T follicular helper cell (primary cell): ENCODE data around the gene NPTX2.

ENCODE experiments used
- DNase-seq: peaks from one replicate; pipeline ENCODE4 v3.0.0-alpha.2; 2020; ENCODE audit warnings: low read depth

The NPTX2 gene

DNA sequence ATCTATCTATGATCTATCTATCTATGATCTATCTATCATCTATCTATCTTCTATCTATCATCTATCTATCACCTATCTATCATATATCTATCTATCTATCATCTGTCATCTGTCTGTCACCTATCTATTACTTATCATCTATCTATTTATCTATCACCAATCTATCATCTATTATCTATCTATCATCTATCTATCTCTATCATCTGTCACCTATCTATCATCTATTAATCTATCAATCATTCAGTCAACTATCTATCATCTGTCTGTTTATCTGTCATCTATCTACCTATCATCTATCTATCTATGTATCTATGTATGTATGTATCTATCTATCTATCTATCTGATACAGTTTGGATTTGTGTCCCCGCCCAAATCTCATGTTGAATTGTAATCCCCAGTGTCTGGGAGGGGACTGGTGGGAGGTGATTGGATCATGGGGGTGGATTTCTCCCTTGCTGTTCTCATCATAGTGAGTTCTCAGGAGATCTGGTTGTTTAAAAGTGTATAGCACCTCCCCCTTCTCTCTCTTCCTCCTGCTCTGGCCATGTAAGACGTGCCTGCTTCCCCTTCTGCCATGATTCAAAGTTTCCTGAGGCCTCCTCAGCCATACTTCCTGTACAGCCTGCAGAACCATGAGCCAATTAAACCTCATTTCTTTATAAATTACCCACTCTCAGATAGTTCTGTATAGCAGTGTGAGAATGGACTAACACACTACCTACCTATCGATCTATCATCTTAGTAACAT, 37.6 kb downstream of the NPTX2 start:
- no peak for DNase-seq

DNA sequence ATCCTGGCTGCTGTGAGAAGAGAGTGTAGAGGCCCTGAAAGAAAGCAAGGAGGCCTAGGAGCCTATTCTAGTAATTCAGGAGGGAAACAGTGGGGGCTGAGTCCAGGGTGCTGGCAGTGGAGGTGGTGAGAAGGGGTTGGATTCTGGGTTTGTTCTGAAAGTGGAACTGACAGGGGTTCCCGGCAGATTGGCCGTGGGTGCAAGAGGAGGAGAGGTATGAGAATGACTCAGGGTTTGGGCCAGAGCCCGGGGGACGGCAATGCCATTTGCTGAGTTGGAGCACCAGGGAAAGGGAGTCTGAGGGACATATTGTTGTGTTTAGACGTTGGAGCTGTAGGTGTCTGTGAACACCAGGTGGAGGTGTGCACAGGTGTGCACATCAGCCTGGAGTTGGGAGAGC, 38.5 kb downstream of the NPTX2 start:
- no peak for DNase-seq

DNA sequence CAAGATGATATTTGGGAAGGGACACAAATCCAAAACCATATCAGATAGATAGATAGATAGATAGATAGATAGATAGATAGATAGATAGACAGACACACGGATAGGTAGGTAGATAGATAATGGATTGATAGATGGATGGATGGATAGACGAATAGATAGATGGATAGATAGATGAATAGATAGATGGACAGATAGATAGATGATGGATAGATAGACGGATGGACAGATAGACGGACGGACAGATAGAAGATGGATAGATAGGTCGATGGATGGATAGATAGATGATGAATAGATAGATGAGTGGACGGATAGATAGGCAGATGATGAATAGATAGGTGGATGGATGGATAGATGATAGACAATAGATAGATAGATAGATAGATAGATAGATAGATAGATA, 39.8 kb downstream of the NPTX2 start:
- no peak for DNase-seq

DNA sequence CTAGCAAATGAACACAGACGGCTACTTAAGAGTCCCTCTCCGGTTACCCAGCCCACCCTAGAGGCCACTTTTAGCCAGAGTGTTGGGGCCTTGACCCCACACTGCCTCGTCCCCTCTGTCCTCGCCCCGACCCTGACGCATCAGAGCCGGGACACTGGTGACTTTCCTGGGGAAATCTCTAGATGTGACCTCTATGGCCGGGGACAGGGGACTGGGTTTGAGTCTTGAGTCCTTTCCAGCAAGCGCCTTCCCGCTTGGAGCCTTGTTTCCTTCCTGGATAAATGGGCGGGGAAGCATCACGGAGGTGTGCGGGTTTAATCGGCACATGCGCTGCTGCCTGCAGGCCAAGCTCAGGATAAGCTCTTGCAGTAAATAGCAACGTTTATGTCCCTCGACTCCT, 40.7 kb downstream of the NPTX2 start:
- DNase-seq, result no peak

DNA sequence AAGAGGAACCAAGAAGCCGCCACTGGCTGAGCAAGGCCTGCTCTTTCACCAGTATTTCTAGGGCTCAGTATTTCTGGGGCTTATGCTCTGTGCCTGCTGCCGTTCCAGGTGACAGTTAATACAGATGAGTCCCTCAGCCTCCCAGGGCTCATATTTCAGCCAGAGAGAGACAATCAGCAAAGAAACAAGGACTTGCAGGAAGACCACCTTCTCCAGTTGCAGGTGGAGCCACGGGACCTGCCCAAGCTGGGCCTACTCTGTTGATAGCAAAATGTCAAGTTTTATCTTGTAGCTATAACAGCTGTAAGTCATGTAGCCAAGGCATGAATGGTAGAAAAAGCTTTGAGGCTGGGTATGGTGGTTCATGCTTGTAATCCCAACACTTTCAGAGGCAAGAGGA, 42.7 kb downstream of the NPTX2 start:
- DNase-seq, result no peak

DNA sequence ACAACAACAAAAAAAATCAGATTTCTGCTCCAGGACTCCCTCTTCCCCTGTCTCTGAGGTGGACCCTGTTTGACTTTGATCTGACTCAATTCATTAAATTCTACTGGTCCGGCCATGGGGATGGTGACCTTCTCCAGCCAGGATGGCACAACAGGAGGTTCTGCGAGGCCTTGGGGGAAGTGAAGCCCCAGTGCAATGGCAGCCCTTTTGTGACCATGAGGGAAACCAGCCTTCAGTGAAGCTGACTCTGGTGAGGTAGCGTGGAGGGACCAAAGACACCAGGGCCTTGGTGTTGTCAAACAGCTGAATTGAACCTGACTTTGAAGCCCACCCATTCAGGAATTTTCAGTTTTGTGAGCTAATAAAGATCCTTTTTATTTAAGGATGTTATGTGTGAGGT, 44.5 kb downstream of the NPTX2 start:
- DNase-seq, result no peak

DNA sequence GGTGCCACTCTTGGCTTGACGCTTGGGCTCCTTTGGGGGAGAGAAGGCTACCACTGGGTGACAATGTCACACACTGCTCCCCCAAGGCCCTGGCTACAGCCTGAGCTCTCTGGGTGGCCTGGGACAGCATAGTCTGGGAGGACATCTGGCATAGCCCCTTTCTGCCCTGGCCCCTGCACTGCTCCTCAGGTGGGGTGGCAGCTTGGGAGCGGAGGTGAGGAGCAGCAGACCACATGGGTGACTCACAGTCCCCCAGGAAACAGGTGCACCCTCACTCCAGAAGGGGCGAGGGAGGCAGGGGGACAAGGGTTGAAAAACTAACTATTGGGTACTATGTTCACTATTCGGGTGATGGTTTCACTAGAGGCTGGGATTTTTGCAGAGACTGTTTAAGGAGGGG, 45.2 kb downstream of the NPTX2 start:
- DNase-seq, result no peak

DNA sequence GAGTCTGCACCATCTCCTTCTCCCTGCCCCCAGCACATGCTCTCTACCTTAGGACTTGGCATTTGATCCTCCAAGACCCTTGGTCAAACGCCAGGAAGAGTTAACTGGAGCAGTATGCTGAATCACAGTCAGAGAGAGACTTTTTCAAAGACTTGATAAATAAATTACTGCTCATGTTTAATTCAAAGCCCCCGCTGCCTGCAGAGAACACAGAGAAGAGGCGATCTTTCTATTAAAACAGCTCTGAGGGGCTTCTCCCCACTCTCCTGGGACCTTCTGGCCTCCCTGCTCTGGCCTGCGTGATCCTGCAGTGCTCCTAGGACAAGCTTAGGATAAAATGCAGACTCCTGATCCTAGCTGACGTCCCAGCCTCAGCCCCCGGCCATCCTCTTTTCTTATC, 47.8 kb downstream of the NPTX2 start:
- no peak for DNase-seq

DNA sequence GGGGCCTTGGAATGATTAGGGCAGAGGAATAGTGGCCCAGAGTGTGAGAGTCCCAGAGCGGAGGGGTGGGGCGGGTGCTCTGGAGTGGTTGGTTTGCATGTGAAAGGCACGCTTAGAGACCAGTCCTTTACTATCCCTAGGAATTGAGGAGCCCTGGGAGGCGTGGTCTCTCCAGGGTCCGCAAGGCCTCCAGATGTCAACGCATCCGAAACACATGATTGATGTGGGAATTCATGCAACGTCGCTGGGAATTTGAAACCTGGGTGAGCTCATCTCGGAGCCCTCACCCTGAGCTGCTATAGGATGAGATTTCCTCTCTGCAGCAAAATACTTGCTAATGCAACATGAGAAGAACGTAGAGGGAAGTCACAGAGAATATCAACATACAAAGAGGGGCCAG, 51.2 kb downstream of the NPTX2 start:
- no peak for DNase-seq

DNA sequence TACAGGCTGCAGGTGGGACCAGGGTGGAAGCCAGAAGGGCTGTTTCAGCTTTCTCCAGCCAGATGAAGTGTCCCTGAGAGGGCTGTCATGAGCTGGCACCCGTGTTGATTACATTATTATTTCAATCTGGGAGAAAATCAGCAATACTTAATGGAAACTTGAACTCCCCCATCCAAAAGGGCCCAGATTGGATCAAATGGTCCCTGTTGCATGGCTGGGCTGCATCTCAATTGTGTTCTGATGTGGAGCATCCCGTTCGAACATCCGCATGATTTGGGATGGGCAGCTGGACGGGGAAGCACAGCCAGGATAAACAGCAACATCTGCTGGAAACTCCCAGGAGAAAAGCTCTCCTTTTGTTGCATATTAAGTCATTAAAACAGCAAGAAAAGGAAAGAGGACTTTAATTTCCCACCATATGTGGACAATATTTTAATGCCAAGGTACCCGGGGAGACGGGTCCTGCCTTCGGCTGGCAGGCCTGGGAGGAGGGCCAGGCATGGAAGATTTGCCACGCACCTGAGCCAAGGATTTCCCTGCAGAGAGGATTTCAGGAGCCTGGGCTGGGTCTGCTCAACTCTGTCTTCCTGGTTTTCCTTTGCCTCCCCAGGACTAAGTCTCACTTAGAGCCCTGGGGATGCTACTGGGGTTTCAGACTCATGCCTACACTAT, 52.4 kb downstream of the NPTX2 start:
- DNase-seq, result no peak

DNA sequence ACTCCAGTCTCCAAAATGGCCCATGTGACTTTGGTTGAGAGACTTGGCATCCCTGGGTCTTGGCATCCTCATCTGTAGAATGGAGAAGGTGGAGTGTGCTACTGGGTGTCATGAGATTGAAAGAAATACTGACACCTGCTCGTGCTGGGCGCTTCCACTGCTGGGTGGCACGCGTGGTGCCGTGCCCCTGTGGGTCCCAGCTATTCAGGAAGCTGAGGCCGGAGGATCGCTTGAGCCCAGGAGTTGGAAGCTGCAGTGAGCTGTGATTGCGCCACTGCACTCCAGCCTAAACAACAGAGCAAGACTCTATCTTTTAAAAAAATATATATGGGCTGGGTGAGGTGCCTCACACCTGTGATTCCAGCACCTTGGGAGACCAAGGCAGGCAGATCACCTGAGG, 53.1 kb downstream of the NPTX2 start:
- no peak for DNase-seq

DNA sequence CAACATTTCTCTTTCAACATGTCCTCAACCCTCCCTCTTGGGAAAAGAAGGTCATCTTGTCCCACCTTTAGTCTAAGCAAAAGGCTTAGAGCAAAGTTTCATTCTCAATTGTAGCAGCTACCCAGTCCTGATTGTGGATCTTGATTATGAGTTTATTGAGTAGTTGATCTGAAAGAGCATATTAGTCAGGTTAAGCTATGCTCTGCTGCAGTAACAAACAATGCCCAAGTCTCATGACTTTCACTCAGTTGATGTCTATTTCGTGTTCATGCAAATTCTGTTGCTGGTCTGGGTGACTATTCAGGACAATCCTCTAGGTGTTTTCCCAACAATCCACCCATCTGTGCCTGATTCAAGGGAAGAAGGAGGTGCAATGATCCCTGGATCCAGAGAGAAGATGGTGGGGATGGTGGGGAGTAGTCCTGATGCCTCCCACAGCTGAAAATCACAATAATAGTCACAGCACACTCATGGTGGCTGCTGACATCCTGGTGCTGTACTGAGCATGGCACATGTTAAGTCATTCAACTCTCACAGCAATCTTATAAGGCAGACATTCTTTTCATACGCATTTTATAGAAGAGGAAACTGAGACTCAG, 54.7 kb downstream of the NPTX2 start:
- DNase-seq, result no peak

DNA sequence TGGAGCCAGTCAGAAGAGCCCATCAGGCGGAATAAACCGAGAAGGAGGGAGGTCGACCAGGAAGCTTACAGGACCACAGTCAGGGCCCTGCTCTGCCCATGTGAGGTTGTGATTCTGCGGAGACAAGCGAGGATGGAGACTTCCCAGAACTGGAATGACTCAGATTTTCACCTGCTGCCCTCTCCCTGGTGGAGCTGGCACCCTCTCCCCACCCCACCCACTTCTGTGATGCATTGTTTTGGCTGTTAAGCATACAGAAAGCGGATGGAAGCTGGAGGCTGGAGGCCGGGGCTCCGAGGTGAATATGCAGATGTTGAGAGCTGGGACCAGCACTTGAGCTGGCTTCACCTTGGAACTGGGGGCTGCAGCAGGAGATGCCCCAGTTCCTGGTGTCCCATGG, 57.4 kb downstream of the NPTX2 start:
- DNase-seq, result no peak

DNA sequence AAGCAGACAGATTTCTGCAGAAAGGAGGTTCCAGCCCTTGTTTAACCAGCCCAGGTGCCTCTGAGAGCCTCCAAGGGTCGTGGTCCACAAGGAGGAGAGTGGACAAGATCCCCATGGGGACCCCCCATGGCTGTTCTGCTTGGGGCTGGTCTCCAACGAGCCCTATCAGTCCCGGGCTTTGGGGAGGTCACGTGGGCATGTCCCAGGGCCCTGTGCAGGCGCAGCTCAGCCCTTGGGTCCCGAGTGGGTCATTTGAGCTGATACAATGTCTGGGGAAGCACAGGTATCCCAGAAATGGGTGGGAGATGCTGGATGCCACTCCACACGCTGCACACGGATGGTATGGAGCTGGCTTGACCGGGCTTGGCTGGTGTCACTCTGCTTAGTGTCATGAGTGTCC, 57.8 kb downstream of the NPTX2 start:
- DNase-seq, result no peak

DNA sequence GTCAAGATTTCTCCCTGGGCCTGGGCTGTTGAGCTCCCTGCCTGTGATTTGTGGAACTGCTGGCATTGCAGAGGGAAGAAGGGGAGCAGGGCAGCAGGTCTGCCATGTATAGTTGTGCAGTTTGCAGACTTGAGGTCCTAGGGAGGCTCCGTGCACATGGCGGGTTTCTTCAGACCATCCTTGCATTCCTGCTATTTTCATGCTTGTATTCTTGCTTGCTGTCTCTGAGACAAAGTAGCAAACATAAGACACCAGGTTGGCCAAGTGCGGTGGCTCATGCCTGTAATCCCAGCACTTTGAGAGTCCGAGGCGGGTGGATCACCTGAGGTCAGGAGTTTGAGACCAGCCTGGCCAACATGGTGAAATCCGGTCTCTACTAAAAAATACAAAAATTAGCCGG, 61.1 kb downstream of the NPTX2 start:
- DNase-seq, result no peak
